ENCODE results near the gene FANCB. TPM values are rescaled to one million over a fixed set of nuclear protein-coding genes. Genes with fewer than 3 reads are reported as not detected.

Gene FANCB
- total and polyA plus RNA-seq, 2 of the 8 experiments (the other 6 are each of a cell fraction or from before 2014, with no cell fraction given), result 1.9 to 13.8 TPM

DNA sequence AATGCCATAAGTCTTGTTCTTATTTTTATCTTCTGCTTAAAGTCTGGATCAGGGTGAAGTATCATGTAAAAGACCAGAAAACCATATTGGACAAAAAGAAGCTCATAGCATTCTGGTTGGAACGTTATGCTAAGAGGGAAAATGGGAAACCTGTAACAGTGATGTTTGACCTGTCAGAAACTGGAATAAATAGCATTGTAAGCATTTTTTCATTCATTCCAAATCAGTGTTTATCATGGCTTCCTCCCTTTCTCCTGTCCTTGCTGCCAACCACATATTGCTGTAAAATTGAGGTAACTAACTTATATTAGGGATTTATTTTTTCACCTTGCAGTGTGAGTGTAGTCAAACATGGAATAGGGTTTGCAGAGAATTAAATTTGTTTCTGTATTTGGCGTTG, 24.2 kb upstream of the FANCB start:
- Histone ChIP-seq H2BK20ac (ENCODE audit: low read length) (no peak overlapping the region), H3K56ac (replicated peaks; ENCODE audit: insufficient read length, low read depth, low read length) (no peak overlapping the region), H2BK12ac (ENCODE audit: low read depth, low read length) (no peak overlapping the region), H3K79me1 (ENCODE audit: low read depth, low read length) (no peaks in the 10 kb centered on the region), H3K79me2 (ENCODE audit: control insufficient read depth in 1 of 2, insufficient read depth in 2 of 2, low read length in 2 of 2) (no peaks in the 10 kb centered on the region), H2AK5ac (ENCODE audit: low read depth, low read length) (no peak overlapping the region), H3K4me1 (replicated peaks in 1 of 4; ENCODE audit: control insufficient read depth in 3 of 4, insufficient read depth in 4 of 4, low read length in 3 of 4) (no peaks in the 10 kb centered on the region), H4K91ac (replicated peaks; ENCODE audit: insufficient read length, low read length) (no peak overlapping the region), H3K27ac (ENCODE audit: low read depth, low read length) (no peak overlapping the region), H2BK15ac (ENCODE audit: low read length) (no peak overlapping the region), H3K9ac (replicated peaks in 1 of 4; ENCODE audit: extremely low read depth in 1 of 4, low read depth in 3 of 4, low read length in 3 of 4) (no peak overlapping the region), H2BK5ac (ENCODE audit: low read depth, low read length) (no peak overlapping the region), H4K8ac (ENCODE audit: extremely low read depth, insufficient read depth, low read length) (no peak overlapping the region), H3K14ac (ENCODE audit: insufficient read length) (no peak overlapping the region), H3K23ac (ENCODE audit: insufficient read length) (no peak overlapping the region), H3K4me2 (ENCODE audit: insufficient read depth in 1 of 2, low read depth in 2 of 2, low read length in 2 of 2) (no peak overlapping the region), H3K4ac (replicated peaks; ENCODE audit: insufficient read length, low read depth, low read length) (no peak overlapping the region), H3K18ac (ENCODE audit: extremely low read depth, low read length) (no peak overlapping the region), H4K20me1 (replicated peaks in 1 of 2; ENCODE audit: control insufficient read depth in 1 of 2, insufficient read depth in 2 of 2, low read length in 2 of 2) (no peaks in the 10 kb centered on the region), H4K5ac (ENCODE audit: insufficient read length, low read depth, low read length) (no peak overlapping the region), H3K23me2 (ENCODE audit: low read depth, low read length) (no peaks in the 10 kb centered on the region), H3K9me3 (ENCODE audit: insufficient read depth in 2 of 2, low read depth in 1 of 2, low read length in 1 of 2) (no peaks in the 10 kb centered on the region), H3K36me3 (ENCODE audit: control insufficient read depth in 2 of 4, insufficient read depth in 4 of 4, low read length in 3 of 4) (no peaks in the 10 kb centered on the region; a peak in 1 of 8 replicates), H2AFZ (ENCODE audit: low read length) (no peak overlapping the region), H3K4me3 (ENCODE audit: extremely low read depth in 1 of 4, insufficient read depth in 2 of 4, low read depth in 3 of 4, low read length in 4 of 4) (no peak overlapping the region), H2BK120ac (replicated peaks; ENCODE audit: low read depth, low read length) (no peak overlapping the region), H3K27me3 (replicated peaks in 1 of 4; ENCODE audit: control insufficient read depth in 3 of 4, extremely low read depth in 1 of 4, insufficient read depth in 3 of 4, low read length in 3 of 4) (no peaks in the 10 kb centered on the region)
- 87% methylated on average over 2 of the region's 2 CpGs; no CpG with 5 or more reads in 1 of the 2 experiments for WGBS, 2 experiments (ENCODE audit: extremely low coverage in 1 of 2, insufficient coverage in 1 of 2, insufficient read length in 1 of 2, insufficient replicate concordance in 2 of 2, low coverage in 1 of 2, low lambda C conversion rate in 2 of 2, missing lambda C conversion rate in 1 of 2)
- ChIA-PET CTCF (ENCODE audit: partially characterized antibody) (no interaction called here), POLR2A (ENCODE audit: partially characterized antibody) (no interaction called here)
- no peak for TF ChIP-seq EP300 (IDR thresholded peaks at IDR 0.05; ENCODE audit: borderline replicate concordance in 1 of 2, low read depth in 2 of 2, low read length in 2 of 2)
- TF ChIP-seq RXRA (IDR thresholded peaks at IDR 0.05; ENCODE audit: insufficient read depth, low read depth, low read length), result no peak
- no peak for TF ChIP-seq CREB1 (IDR thresholded peaks at IDR 0.05)
- no peak for TF ChIP-seq ASH2L (IDR thresholded peaks at IDR 0.05; ENCODE audit: low read length)
- TF ChIP-seq JUN (IDR thresholded peaks at IDR 0.05; ENCODE audit: low read depth, low read length), result no peak
- TF ChIP-seq, protein P1, sequence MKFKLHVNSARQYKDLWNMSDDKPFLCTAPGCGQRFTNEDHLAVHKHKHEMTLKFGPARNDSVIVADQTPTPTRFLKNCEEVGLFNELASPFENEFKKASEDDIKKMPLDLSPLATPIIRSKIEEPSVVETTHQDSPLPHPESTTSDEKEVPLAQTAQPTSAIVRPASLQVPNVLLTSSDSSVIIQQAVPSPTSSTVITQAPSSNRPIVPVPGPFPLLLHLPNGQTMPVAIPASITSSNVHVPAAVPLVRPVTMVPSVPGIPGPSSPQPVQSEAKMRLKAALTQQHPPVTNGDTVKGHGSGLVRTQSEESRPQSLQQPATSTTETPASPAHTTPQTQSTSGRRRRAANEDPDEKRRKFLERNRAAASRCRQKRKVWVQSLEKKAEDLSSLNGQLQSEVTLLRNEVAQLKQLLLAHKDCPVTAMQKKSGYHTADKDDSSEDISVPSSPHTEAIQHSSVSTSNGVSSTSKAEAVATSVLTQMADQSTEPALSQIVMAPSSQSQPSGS (IDR thresholded peaks at IDR 0.05; ENCODE audit: low read length), result no peak
- TF ChIP-seq NANOG (IDR thresholded peaks at IDR 0.05; ENCODE audit: insufficient read depth, low read depth, low read length, poor library complexity, severe bottlenecking), result no peak
- TF ChIP-seq SIN3A (conservative IDR thresholded peaks at IDR 0.05 in 1 of 2, IDR thresholded peaks at IDR 0.05 in 1 of 2; ENCODE audit: low read depth in 1 of 2, low read length in 2 of 2), result no peak
- no peak for TF ChIP-seq TEAD4 (IDR thresholded peaks at IDR 0.05; ENCODE audit: low read depth, low read length)
- no peak for TF ChIP-seq SIX5 (IDR thresholded peaks at IDR 0.05; ENCODE audit: low read depth, low read length)
- TF ChIP-seq SP2 (IDR thresholded peaks at IDR 0.05; ENCODE audit: low read length), result no peak
- TF ChIP-seq KDM4A (IDR thresholded peaks at IDR 0.05; ENCODE audit: low read depth, low read length, severe bottlenecking), result no peak
- no peak for TF ChIP-seq CHD2 (IDR thresholded peaks at IDR 0.05; ENCODE audit: low read length)
- DNase-seq (ENCODE audit: low read depth in 1 of 2, low spot score in 2 of 2) (no peak), FAIRE-seq (no peak)

Measured in H1 (cell line).